HG03571 (cell line): ENCODE results near the gene MEIS2.

Source experiments
- ATAC-seq: cut with Tn5 transposase; IDR thresholded peaks from one replicate; pipeline ENCODE4 v1.9.1; 2021; ENCODE audit not compliant: unreplicated experiment

The MEIS2 gene

GRCh38 chr15:37041042-37041441 lies 59.3 kb downstream of the MEIS2 start:
- ATAC-seq, result no peak

GRCh38 chr15:37040072-37040742 lies 60.1 kb downstream of the MEIS2 start:
- no peak for ATAC-seq

- ATAC-seq, result no peak
These were observed 61.6 kb downstream of the MEIS2 start for GRCh38 chr15:37038716-37039106.

DNA sequence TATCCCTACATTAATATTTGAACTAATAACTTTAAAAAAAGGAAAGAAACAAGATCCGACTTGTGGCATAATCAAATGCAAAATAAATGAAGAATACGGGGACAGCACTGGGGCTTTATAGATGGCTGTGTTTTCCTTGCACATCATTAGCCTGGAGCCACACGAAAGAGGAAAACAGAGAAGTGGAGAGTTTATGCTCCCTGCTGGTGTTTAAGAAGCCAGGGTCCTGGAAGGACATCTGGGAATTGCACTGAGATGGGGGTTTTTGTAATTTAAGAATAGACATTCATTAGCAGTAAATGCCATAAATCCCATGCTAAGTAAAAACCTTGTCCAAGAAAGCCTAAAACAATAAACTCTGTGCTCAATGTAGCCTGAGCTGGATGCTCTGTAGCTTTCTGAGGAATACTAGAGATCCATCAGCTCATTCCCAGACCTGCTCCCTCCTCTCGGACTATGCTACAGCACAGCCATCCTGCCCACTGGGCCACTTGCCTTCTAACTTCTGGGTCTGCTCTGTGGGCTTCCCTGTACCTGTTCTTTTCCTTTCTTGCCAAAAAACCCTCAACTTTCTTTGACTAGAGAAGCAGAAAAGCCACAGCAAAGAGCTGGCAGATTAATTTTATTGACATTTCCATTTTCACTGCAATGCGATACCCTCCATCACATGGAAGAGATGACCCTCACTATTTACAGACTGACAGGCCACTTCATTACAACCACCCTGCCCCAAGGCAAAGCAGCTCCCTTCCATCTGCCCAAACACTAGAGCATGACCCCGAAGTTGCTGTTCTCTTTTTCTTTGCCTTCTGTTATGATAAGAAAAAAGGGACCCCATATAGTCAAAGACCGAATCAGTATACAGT lies 62.3 kb downstream of the MEIS2 start:
- no peak for ATAC-seq

- no peak for ATAC-seq
These were observed 63.2 kb downstream of the MEIS2 start for GRCh38 chr15:37037071-37037655.

DNA sequence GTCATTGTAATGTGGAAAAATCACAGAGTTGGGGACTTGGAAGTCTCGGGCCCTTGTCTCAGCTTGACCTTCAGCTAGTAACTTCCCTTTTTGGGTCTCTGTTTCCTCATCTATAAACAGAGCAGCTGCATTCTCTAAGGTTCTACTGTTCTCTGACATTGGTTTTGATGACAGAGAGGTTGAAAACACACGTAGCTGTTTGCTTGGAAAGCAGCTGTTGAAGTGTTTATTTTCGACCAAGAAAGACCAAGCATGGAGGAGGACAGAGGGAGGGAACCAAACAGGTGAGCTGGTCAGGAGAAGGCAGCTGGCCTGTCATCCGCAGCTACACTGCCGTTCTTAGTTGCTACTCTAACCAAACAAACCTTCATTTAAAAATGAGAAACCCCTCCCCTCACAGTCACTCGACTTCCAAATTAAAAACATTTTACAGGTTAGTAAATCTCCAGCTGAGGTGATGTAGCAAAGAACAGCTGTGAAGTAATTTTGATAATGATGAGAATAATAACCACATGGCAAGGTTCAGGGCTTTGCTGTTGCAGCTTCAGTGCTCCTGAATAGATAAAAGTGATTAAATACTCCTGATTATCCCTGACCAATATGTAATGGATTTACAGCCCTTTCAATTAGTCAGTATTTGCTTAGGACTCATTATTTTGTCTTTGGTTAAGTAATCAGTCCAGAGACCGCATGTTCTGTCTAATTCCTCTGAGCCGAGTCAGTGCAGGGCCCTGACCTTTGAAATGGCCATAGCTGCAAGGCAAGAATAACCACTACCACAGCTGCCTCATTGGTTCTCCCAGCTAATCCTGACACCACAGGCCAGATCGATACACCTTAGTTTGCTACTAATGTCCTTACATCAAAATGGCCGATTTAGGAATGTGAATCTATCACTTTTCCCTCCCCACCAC lies 65.3 kb downstream of the MEIS2 start:
- no peak for ATAC-seq

- no peak for ATAC-seq
These were observed 66.0 kb downstream of the MEIS2 start for GRCh38 chr15:37034392-37034791.

DNA sequence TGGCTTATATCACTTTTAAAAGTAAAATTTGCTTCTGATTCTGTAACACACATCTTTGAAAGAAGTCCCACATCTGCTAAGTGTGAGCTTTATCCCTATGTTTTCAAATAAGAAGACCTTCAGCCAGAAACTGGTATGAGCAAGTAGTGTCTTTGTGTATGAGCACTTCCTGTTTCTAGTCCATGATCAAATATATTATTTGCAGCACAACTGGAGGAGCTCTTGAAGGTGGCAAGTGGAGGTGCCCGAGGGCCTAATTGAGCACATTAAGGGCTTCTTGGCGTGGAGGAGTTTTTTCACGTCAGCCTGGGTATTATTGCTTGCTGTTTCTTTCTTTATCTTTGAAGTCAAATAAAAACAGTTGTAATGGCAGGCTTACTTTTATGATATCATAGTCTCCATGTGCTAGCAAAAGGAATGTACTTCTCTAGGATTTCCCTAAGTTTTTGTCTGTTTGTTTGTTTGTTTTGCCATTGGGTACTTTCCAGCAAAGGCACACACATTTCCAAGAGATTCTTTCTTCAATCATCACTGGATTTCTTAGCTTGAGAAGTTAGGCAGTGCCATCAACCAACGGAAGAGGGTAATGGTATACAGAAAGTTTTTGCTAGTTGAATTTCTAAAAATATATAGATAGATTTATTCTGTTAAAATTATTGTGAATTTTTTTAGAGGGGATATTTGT lies 68.1 kb downstream of the MEIS2 start:
- no peak for ATAC-seq

DNA sequence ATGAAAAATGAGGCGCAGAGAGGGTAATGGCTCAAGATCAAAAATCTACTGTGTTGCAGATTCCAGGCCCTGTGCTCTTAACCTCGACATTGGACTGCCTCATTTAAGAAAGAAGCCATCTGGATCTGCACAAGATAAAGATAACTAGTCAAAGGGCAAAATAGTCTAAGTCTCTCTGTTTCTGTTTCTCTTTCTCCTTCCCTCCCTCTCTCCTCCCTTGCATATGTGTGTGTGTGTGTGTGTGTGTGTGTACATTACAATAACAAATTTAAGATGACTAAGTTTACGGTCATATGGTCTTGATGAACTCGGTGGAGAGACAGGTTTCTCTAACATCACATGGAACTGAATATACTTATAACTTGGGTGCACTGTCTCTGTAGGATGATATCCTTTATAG lies 69.2 kb downstream of the MEIS2 start:
- ATAC-seq, result no peak

GRCh38 chr15:37028625-37029296 lies 71.6 kb downstream of the MEIS2 start:
- no peak for ATAC-seq

- no peak for ATAC-seq
These were observed 79.5 kb downstream of the MEIS2 start for GRCh38 chr15:37020852-37021251.

- ATAC-seq, result no peak
These were observed 80.6 kb downstream of the MEIS2 start for GRCh38 chr15:37019479-37020433.

DNA sequence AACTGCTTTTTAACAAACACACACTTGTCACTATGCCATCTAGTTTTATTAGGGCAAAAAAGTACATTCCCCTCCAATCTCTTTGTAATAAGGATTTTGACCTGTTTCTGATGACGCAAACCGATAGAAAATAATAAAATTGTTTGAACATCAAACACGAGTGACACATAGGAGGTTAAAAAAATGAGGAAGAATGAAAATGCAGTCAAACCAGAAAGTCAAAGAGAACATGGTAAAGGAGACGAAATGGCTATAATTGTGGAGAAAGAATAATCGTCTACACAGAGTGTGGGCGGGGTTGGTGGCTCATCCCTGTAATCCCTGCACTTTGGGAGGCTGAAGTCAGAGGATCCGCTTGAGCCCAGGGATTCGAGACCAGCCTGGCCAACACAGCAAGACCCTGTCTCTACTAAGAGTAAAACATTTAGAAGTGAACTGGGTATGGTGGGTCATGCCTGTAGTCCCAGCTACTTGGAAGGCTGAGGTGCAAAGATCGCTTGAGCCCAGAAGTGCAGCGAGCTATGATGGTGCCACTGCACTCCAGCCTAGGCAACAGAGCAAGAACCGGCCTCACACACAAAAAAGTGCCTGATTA lies 83.2 kb downstream of the MEIS2 start:
- ATAC-seq, result no peak

GRCh38 chr15:37016231-37016630 lies 84.1 kb downstream of the MEIS2 start:
- ATAC-seq, result no peak

DNA sequence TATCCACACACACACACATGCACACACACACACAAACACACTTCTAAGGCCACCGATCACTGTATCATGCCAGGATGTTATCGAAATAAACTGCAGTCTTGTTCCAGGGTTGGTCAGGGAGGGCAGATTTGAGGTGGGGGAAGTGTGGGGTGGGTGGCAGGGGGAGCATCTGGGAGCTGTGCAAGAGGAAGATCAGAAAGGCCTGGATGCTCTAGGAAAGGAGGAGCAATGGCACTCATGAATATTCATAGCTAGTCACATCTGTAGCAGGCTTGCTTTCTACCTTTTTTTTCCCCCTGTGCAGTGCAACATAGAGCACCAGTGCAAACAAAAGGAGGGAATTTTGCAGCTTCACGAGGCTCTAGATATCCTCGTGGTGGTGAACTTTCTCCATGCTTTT lies 84.9 kb downstream of the MEIS2 start:
- no peak for ATAC-seq

GRCh38 chr15:37015035-37015434 lies 85.3 kb downstream of the MEIS2 start:
- no peak for ATAC-seq

- ATAC-seq, result no peak
These were observed 85.8 kb downstream of the MEIS2 start for GRCh38 chr15:37014566-37014965.

- no peak for ATAC-seq
These were observed 86.2 kb downstream of the MEIS2 start for GRCh38 chr15:37014137-37014536.
